HG02884 (cell line): ENCODE results near the gene MRGPRE.

Experiments used
- ATAC-seq: cut with Tn5 transposase; IDR thresholded peaks from one replicate; pipeline ENCODE4 v1.9.1; 2021; ENCODE audit warnings: mild to moderate bottlenecking, moderate library complexity; ENCODE audit not compliant: unreplicated experiment

Gene MRGPRE

GRCh38 chr11:3227568-3228444 lies 4.4 kb downstream of the MRGPRE start:
- ATAC-seq: no peak

- ATAC-seq: no peak
These were observed 5.2 kb downstream of the MRGPRE start for GRCh38 chr11:3226846-3227567.

GRCh38 chr11:3225826-3226750 lies 6.1 kb downstream of the MRGPRE start:
- no peak for ATAC-seq

- ATAC-seq: no peak
These were observed 7.0 kb downstream of the MRGPRE start for GRCh38 chr11:3225159-3225758.

- ATAC-seq: no peak
These were observed 7.7 kb downstream of the MRGPRE start for GRCh38 chr11:3224401-3225057.

GRCh38 chr11:3223932-3224381 lies 8.3 kb downstream of the MRGPRE start:
- ATAC-seq: no peak

GRCh38 chr11:3222941-3223915 lies 9.0 kb downstream of the MRGPRE start:
- ATAC-seq: no peak

- no peak for ATAC-seq
These were observed 10.0 kb downstream of the MRGPRE start for GRCh38 chr11:3222003-3222855.

- ATAC-seq: no peak
These were observed 10.7 kb downstream of the MRGPRE start for GRCh38 chr11:3221408-3222002.

GRCh38 chr11:3220521-3221407 lies 11.5 kb downstream of the MRGPRE start:
- no peak for ATAC-seq

- no peak for ATAC-seq
These were observed 12.1 kb downstream of the MRGPRE start for GRCh38 chr11:3220101-3220500.

- no peak for ATAC-seq
These were observed 12.8 kb downstream of the MRGPRE start for GRCh38 chr11:3219281-3219892.

GRCh38 chr11:3218483-3219280 lies 13.5 kb downstream of the MRGPRE start, which contains the start of gene MRGPRG:
MRGPRG (minus strand) TSS chr11:3218813; CDS start chr11:3218813, 0 bp downstream.
- no peak for ATAC-seq

- no peak for ATAC-seq
These were observed 14.3 kb downstream of the MRGPRE start for GRCh38 chr11:3217818-3218482.
